Lung (tissue), 12 donors: ENCODE data around the gene TNFRSF17. TPM values are rescaled to one million over a fixed set of nuclear protein-coding genes. Genes with fewer than 3 reads are reported as not detected.

Experiments
- ATAC-seq: fragments of 200-7000 bp; cut with Tn5 transposase; one replicate; pipeline ENCODE4 v1.9.1; 2020; ENCODE audit warnings: moderate number of reproducible peaks; ENCODE audit not compliant: insufficient read depth, low FRiP score
- DNase-seq, 3 donors: peaks; one replicate each; pipeline ENCODE4 v3.0.0-alpha.2; 2013 to 2017
- H3K27ac ChIP-seq, 2 donors: one replicate each; pipeline ENCODE4 v1.5.1; 2013; ENCODE audit warnings: mild to moderate bottlenecking in 2 of 2, moderate library complexity in 2 of 2, control low read depth in 1 of 2, inconsistent platforms in 1 of 2, low read depth in 1 of 2, low read length in 1 of 2
- H3K27me3 ChIP-seq, 3 donors: one replicate each; pipeline ENCODE4 v1.5.1; 2013; ENCODE audit warnings: low read length in 2 of 3; ENCODE audit not compliant: control insufficient read depth in 3 of 3, insufficient read depth in 3 of 3
- H3K36me3 ChIP-seq, 4 donors: one replicate each; pipeline ENCODE4 v1.5.1; 2013; ENCODE audit warnings: low read length in 4 of 4, mild to moderate bottlenecking in 1 of 4, moderate library complexity in 1 of 4; ENCODE audit not compliant: control insufficient read depth in 4 of 4, insufficient read depth in 4 of 4
- H3K4me1 ChIP-seq, 5 donors: one replicate each; pipeline ENCODE4 v1.5.1; 2013; ENCODE audit warnings: low read length in 5 of 5, mild to moderate bottlenecking in 2 of 5, moderate library complexity in 1 of 5; ENCODE audit not compliant: control insufficient read depth in 5 of 5, insufficient read depth in 5 of 5
- H3K4me3 ChIP-seq: one replicate; pipeline ENCODE4 v1.5.1; 2013; ENCODE audit warnings: mild to moderate bottlenecking, control low read depth, moderate library complexity
- H3K9ac ChIP-seq, 2 donors: one replicate each; pipeline ENCODE4 v1.5.1; 2013; ENCODE audit warnings: low read length in 2 of 2, control low read depth in 1 of 2; ENCODE audit not compliant: insufficient read depth in 1 of 2
- H3K9me3 ChIP-seq, 4 donors: one replicate each; pipeline ENCODE4 v1.5.1; 2013; ENCODE audit warnings: low read length in 3 of 4, mild to moderate bottlenecking in 1 of 4, moderate library complexity in 1 of 4; ENCODE audit not compliant: control insufficient read depth in 4 of 4, insufficient read depth in 3 of 4
- WGBS, 2 donors: extraction: QIAGEN DNeasy Blood & Tissue Kit; methylation state at CpG; one replicate each; pipeline ENCODE4 v1.1.7; 2013; 5-methylcytosine and 5-hydroxymethylcytosine counted together
- polyA plus RNA-seq, 2 donors: library from polyadenylated mRNA; stranded (reverse); fragments of 200-250 nt; gene quantifications; one replicate each; pipeline ENCODE4 v1.2.1, GENCODE V29; 2013
- total RNA-seq, 2 donors: library from RNA; depleted of rRNA in 1 of 2; stranded (reverse); fragments of >200 nt in 1 of 2; gene quantifications; one replicate each; pipeline ENCODE4 v1.2.1, GENCODE V29; 2014 to 2021
- TF ChIP-seq, protein P1 (sequence below): IDR thresholded peaks from 2 replicates; pipeline ENCODE4 v1.5.1; 2012; ENCODE audit warnings: mild to moderate bottlenecking; ENCODE audit errors: control extremely low read depth, extremely low read depth
- donor health status: control.
- donor health status: control.
- donor health status: Bipolar disorder and iron deficiency.
- donor health status: healthy.
- donor health status: DM: yes; HTN: yes; CAD: no.

The TNFRSF17 gene
- total and polyA plus RNA-seq, 4 donors = 0.30 to 3.2 (median 1.4) TPM

DNA sequence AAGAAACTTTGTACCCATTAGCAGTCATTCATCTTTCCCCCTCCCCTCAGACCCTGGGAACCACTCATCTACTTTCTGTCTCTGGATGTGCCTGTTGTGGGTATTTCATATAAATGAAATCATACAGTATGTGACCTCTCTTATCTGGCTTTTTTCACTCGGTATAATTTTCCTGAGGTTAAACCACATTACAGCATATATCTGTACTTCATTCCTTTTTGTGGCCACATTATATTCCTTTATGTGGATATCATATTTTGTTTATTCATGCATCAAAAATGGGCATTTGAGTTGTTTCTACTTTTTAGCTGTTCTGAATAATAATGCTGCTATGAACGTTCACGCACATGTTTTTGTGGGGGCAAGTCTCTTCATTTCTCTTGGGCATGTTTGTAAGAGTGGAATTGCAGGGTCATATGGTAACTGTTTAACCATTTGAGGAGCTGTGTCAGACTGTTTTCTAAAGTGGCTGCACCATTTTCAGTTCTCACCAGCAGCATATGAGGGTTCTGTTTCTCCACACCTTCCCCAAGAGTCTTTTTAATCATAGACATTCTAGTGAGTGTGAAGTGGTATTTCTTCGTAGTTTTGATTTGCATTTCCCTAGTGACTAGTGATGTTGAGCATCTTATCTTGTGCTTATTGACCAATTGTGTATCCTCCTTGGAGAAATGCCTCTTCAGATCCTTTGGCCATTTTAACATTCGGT is 15.3 kb downstream of the TNFRSF17 start:
- WGBS, 2 donors = 79 to 82% methylated on average over 5 of the region's 5 CpGs
- Histone ChIP-seq H3K4me3 (no peak overlapping the region), H3K9me3 (no peaks in the 10 kb centered on the region), H3K27ac (no peak overlapping the region), H3K9ac (no peak overlapping the region), H3K27me3 (no peaks in the 10 kb centered on the region), H3K36me3 (no peaks in the 10 kb centered on the region), H3K4me1 (peaks cover 0 to 19% (median 5%) of the 10 kb centered on the region in 5 donors)
- TF ChIP-seq, protein P1, sequence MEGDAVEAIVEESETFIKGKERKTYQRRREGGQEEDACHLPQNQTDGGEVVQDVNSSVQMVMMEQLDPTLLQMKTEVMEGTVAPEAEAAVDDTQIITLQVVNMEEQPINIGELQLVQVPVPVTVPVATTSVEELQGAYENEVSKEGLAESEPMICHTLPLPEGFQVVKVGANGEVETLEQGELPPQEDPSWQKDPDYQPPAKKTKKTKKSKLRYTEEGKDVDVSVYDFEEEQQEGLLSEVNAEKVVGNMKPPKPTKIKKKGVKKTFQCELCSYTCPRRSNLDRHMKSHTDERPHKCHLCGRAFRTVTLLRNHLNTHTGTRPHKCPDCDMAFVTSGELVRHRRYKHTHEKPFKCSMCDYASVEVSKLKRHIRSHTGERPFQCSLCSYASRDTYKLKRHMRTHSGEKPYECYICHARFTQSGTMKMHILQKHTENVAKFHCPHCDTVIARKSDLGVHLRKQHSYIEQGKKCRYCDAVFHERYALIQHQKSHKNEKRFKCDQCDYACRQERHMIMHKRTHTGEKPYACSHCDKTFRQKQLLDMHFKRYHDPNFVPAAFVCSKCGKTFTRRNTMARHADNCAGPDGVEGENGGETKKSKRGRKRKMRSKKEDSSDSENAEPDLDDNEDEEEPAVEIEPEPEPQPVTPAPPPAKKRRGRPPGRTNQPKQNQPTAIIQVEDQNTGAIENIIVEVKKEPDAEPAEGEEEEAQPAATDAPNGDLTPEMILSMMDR = no peak
- ATAC-seq (no peak), DNase-seq (no peak)

DNA sequence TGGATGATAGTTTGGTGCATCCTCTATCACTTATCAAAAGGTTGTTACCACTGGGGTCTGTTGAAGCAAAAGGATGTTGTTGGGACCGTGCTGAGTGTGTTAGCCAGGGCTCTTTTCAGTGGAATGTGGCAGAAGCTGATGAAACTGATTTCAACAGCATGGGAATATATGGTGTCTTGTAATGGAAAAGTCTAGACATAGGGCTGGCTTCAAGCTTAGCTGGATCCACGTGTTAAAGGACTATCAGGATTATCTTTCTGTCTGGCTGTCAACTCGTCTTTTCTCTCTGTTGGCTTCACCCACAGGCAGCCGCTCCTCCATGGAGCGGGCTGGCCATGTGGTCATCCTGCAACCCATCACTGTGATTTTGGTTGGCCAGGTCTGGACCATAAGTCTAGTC is 20.2 kb downstream of the TNFRSF17 start:
- Histone ChIP-seq H3K27ac (no peak overlapping the region), H3K36me3 (no peaks in the 10 kb centered on the region), H3K9me3 (no peaks in the 10 kb centered on the region), H3K4me3 (no peak overlapping the region), H3K27me3 (no peaks in the 10 kb centered on the region), H3K9ac (no peak overlapping the region), H3K4me1 (peaks cover 0 to 8% (median 0%) of the 10 kb centered on the region in 5 donors)
- DNase-seq = no peak
- WGBS, 2 donors = 70 to 83% methylated on average over 5 of the region's 5 CpGs
- no peak for ATAC-seq
- TF ChIP-seq, protein P1 = no peak

DNA sequence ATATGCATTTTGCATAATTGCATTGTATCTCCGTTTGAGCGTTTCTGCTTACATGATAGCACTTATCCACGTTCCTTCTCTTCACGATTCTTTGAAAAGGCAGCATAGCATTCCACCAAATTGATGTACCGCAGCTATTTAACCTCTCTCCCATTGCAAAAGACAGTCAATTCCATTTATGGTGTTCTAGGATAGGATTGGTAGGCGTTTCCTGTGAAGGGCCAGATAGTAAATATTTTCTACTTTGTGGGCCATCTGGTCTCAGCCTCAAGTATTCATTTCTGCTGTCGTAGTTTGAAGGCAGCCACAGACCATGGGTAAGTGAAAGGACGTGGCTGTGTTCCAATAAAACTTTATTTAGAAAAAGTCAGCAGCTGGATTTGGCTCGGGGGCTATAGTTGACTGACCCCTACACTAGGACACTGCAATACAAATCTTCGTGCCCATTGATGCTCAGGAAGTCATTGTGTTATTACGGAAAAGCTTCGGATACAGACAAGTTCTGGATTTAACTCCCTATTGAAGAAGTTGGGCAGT is 21.6 kb downstream of the TNFRSF17 start:
- no peak for ATAC-seq
- H3K27ac ChIP-seq = no peak overlapping the region
- WGBS, 2 donors = 89 to 90% methylated on average over 12 of the region's 12 CpGs

More for the DNA sequence above, 21.6 kb downstream of the TNFRSF17 start:
- H3K9ac ChIP-seq = no peak overlapping the region
- no peaks in the 10 kb centered on the region for H3K27me3 ChIP-seq
- H3K9me3 ChIP-seq = no peaks in the 10 kb centered on the region
- no peak overlapping the region for H3K4me3 ChIP-seq
- H3K4me1 ChIP-seq = peaks cover 0 to 8% (median 0%) of the 10 kb centered on the region in 5 donors
- TF ChIP-seq, protein P1 = no peak
- no peak for DNase-seq
- H3K36me3 ChIP-seq = no peaks in the 10 kb centered on the region
